MV-4-11 (cell line): ENCODE data around the gene FSTL4.
A peak's percentile ranks its signal among the peaks of the same experiment; 100 is the strongest.
"Not testable (repeated sequence)": the region's sequence is repeated elsewhere in the genome, so short reads cannot be mapped to it uniquely, and the experiment has no call there.

ENCODE experiments used
- DNase-seq: peaks from one replicate; lab custom pipeline; 2025; lab: John Stamatoyannopoulos, UW

FSTL4 gene

GRCh38 chr5:133403741-133404364 is 208.5 kb downstream of the FSTL4 start:
- DNase-seq: no peak

GRCh38 chr5:133402775-133403174 is 209.6 kb downstream of the FSTL4 start:
- DNase-seq: no peak

- no peak for DNase-seq
Observed at GRCh38 chr5:133401731-133402347, 210.5 kb downstream of the FSTL4 start.

GRCh38 chr5:133400831-133401351 is 211.4 kb downstream of the FSTL4 start:
- no peak for DNase-seq

- no peak for DNase-seq
Observed at GRCh38 chr5:133400120-133400519, 212.2 kb downstream of the FSTL4 start.

GRCh38 chr5:133399247-133399891 is 213.0 kb downstream of the FSTL4 start:
- no peak for DNase-seq

- DNase-seq: peak; percentile 13
Observed at GRCh38 chr5:133398646-133399101, 213.7 kb downstream of the FSTL4 start.

- DNase-seq: no peak
Observed at GRCh38 chr5:133397990-133398645, 214.2 kb downstream of the FSTL4 start.

- DNase-seq: no peak
Observed at GRCh38 chr5:133397348-133397747, 215.0 kb downstream of the FSTL4 start.

GRCh38 chr5:133396814-133397213 is 215.5 kb downstream of the FSTL4 start:
- DNase-seq: no peak

GRCh38 chr5:133396187-133396741 is 216.1 kb downstream of the FSTL4 start:
- DNase-seq: no peak

GRCh38 chr5:133395207-133395606 is 217.1 kb downstream of the FSTL4 start:
- not testable (repeated sequence) for DNase-seq

- not testable (repeated sequence) for DNase-seq
Observed at GRCh38 chr5:133394477-133394817, 217.9 kb downstream of the FSTL4 start.

GRCh38 chr5:133393776-133394476 is 218.4 kb downstream of the FSTL4 start:
- no peak for DNase-seq

GRCh38 chr5:133392448-133392847 is 219.9 kb downstream of the FSTL4 start:
- no peak for DNase-seq

GRCh38 chr5:133391354-133392136 is 220.8 kb downstream of the FSTL4 start:
- no peak for DNase-seq

GRCh38 chr5:133390416-133391353 is 221.7 kb downstream of the FSTL4 start:
- no peak for DNase-seq

- DNase-seq: no peak
Observed at GRCh38 chr5:133389066-133389590, 223.2 kb downstream of the FSTL4 start.

- DNase-seq: no peak
Observed at GRCh38 chr5:133387621-133388020, 224.7 kb downstream of the FSTL4 start.
